Keratinocyte (primary cell): ENCODE measurements around the gene EGLN1.

ENCODE experiments used
- EZH2 ChIP-seq: IDR thresholded peaks from one replicate; pipeline ENCODE4 v1.6.1; 2012; ENCODE audit warnings: inconsistent platforms, mild to moderate bottlenecking, low read length, moderate library complexity
- TF ChIP-seq, protein P1 (sequence below), 3 experiments: IDR thresholded peaks in 1 of 3; conservative IDR thresholded peaks in 1 of 3; optimal IDR thresholded peaks in 1 of 3; 2 replicates in 2 of 3; 3 replicates in 1 of 3; pipeline versions ENCODE3 to v1.5.1; 2011; ENCODE audit warnings: low read length in 3 of 3, mild to moderate bottlenecking in 3 of 3, moderate library complexity in 2 of 3, control low read depth in 1 of 3, inconsistent platforms in 1 of 3; ENCODE audit not compliant: insufficient read depth in 2 of 3; ENCODE audit errors: extremely low read depth in 1 of 3

DNA sequence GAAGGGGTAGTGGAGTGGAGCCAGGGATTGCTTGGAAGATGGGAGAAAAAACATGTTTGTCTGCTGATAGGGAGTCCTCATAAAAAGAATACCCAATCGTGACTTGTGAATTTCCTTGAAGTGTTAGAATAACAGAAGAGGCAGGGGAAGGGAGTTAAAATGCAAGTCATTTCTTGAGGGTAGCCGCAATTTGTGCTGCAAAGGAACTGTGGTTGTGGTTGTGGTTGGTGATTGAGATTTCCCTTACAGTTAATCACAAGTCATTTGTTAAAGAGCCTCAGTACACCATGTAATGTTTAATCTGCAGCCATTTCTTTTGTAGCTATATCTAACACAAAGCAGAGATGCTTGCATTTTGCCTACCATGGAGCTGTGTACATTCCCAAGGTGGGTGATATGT is 38.5 kb upstream of the EGLN1 start:
- TF ChIP-seq, protein P1, sequence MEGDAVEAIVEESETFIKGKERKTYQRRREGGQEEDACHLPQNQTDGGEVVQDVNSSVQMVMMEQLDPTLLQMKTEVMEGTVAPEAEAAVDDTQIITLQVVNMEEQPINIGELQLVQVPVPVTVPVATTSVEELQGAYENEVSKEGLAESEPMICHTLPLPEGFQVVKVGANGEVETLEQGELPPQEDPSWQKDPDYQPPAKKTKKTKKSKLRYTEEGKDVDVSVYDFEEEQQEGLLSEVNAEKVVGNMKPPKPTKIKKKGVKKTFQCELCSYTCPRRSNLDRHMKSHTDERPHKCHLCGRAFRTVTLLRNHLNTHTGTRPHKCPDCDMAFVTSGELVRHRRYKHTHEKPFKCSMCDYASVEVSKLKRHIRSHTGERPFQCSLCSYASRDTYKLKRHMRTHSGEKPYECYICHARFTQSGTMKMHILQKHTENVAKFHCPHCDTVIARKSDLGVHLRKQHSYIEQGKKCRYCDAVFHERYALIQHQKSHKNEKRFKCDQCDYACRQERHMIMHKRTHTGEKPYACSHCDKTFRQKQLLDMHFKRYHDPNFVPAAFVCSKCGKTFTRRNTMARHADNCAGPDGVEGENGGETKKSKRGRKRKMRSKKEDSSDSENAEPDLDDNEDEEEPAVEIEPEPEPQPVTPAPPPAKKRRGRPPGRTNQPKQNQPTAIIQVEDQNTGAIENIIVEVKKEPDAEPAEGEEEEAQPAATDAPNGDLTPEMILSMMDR (optimal IDR thresholded peaks at IDR 0.05 in 1 of 3, IDR thresholded peaks at IDR 0.05 in 1 of 3, conservative IDR thresholded peaks at IDR 0.05 in 1 of 3; ENCODE audit: extremely low read depth in 1 of 3, insufficient read depth in 2 of 3, low read length in 3 of 3) = no peak
- TF ChIP-seq EZH2 = no peak
